Measurements from ENCODE around the gene HSDL1.
A peak's percentile ranks its signal among the peaks of the same experiment; 100 is the strongest.

Gene HSDL1

DNA sequence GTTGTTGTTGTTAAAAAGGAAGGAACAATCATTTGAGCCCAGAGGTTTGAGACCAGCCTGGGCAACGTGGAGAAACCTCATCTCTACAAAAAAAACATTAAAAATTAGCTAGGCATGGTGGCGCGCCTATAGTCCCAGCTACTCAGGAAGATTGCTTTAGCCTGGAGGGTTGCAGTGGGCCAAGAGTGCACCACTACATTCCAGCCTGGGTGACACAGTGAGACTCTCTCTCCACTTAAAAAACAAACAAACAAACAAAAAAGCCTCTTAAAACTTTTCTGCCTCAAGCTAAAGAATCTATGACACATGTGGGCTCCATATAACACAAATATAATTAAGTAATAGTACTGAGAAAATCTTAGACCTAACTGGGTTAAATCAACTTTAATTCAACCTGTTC, 40.7 kb downstream of the HSDL1 start:
- CTCF ChIA-PET: no interaction called here
- POLR2A ChIA-PET (ENCODE audit: low non-redundant PET): no interaction called here
- no peak overlapping the region for H3K27ac ChIP-seq
- DNase-seq (ENCODE audit: low spot score): no peak
- TF ChIP-seq, protein P1, sequence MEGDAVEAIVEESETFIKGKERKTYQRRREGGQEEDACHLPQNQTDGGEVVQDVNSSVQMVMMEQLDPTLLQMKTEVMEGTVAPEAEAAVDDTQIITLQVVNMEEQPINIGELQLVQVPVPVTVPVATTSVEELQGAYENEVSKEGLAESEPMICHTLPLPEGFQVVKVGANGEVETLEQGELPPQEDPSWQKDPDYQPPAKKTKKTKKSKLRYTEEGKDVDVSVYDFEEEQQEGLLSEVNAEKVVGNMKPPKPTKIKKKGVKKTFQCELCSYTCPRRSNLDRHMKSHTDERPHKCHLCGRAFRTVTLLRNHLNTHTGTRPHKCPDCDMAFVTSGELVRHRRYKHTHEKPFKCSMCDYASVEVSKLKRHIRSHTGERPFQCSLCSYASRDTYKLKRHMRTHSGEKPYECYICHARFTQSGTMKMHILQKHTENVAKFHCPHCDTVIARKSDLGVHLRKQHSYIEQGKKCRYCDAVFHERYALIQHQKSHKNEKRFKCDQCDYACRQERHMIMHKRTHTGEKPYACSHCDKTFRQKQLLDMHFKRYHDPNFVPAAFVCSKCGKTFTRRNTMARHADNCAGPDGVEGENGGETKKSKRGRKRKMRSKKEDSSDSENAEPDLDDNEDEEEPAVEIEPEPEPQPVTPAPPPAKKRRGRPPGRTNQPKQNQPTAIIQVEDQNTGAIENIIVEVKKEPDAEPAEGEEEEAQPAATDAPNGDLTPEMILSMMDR (conservative IDR thresholded peaks at IDR 0.05; ENCODE audit: low read depth): no peak

DNA sequence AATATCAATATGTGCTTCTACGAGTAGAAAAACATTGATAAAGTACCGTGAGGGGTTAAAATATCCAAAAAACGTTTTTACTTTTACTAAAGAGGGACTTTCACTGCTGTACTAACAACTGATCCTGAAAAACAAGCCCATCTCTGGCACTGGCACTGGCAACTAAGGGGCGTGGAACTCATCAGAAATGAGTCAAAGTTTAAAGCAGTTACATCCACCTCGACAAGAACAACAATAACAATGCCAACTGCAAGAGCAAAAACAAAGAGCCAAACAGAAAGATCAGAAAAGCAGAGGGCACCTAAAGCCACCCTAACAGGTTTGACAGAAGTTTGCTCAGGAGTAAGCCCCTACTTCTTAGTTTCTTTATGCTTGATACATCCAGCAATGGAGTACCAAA, 41.3 kb downstream of the HSDL1 start:
- H3K27ac ChIP-seq: no peak overlapping the region
- TF ChIP-seq, protein P1 (conservative IDR thresholded peaks at IDR 0.05; ENCODE audit: low read depth): no peak
- POLR2A ChIA-PET (ENCODE audit: low non-redundant PET): no interaction called here
- peak; percentile 19 for DNase-seq (ENCODE audit: low spot score)
- CTCF ChIA-PET: no interaction called here

GRCh38 chr16:84098939-84099338, 46.0 kb downstream of the HSDL1 start:
- ChIA-PET POLR2A (ENCODE audit: low non-redundant PET) (no interaction called here), CTCF (interaction anchor here (1.0 kb wide), 1 partner anchor 77 kb away, joined by 4 read pairs; no protein-coding TSS in a partner anchor)
- DNase-seq (ENCODE audit: low spot score): no peak
- TF ChIP-seq, protein P1 (conservative IDR thresholded peaks at IDR 0.05; ENCODE audit: low read depth): no peak
- no peak overlapping the region; the same call in 1 of the 2 replicates for H3K27ac ChIP-seq

DNA sequence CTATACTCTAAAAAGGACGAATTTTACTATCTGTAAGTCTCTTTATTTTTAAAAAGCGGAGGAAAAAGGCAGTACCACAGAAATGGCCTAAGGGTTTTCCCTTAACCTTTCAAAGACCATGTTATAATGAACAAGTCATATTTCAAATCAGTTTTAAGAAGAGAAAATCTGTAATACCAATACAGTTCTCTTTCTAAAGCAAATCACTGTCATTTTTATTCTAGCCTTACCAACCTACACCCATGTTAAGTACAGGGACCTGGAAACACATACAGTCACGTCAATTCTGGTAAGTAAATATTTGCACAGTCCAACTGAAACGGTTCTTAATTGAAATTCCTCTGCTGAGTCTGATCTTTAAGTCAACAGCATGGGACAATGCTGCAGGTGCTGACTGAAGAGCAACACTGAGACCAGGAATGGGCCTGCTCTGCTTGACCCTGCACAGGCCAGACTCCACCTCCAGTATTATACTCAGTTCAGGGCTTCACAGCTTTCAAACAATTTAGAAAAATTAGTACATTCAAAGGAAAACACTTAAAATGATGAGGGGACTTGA, 48.5 kb downstream of the HSDL1 start:
- TF ChIP-seq, protein P1 (conservative IDR thresholded peaks at IDR 0.05; ENCODE audit: low read depth): no peak
- DNase-seq (ENCODE audit: low spot score): no peak
- ChIA-PET POLR2A (ENCODE audit: low non-redundant PET) (no interaction called here), CTCF (no interaction called here)
- H3K27ac ChIP-seq: no peak overlapping the region

DNA sequence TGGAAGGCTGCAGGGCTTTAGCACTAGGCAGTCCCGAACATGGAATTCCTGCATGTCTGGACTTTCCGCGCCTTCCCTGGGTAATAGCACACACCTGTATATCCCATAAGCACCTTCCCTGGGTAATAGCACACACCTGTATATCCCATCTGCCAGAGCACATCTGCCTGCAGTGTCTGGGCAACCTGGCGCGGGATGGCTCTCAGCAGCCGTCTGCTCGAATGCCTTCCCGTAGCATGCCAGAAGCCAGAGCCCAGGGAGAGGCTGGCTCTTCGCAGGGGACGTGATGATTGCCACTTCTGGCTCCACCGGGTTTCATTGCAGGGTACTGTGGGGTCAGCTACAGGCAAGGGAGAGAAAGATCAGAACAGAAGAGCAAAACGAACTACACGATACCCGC, 49.5 kb downstream of the HSDL1 start:
- POLR2A ChIA-PET (ENCODE audit: low non-redundant PET): no interaction called here
- CTCF ChIA-PET: interaction anchor here (0.6 kb wide), 1 partner anchor 333 kb away, joined by 3 read pairs; no protein-coding TSS in a partner anchor
- no peak overlapping the region for H3K27ac ChIP-seq
- no peak for DNase-seq (ENCODE audit: low spot score)
- TF ChIP-seq, protein P1 (conservative IDR thresholded peaks at IDR 0.05; ENCODE audit: low read depth): no peak

- DNase-seq (ENCODE audit: low spot score): no peak
- TF ChIP-seq, protein P1 (conservative IDR thresholded peaks at IDR 0.05; ENCODE audit: low read depth): no peak
- H3K27ac ChIP-seq: no peak overlapping the region
- ChIA-PET CTCF (no interaction called here), POLR2A (ENCODE audit: low non-redundant PET) (no interaction called here)
Observed at GRCh38 chr16:84093879-84094270, 51.1 kb downstream of the HSDL1 start.

Data from RWPE1 (cell line).